GM18858 (cell line): ENCODE measurements around the gene PKNOX2.

Experiments
- ATAC-seq: cut with Tn5 transposase; IDR thresholded peaks from one replicate; pipeline ENCODE4 v1.9.1; 2021; ENCODE audit not compliant: unreplicated experiment

Gene PKNOX2

GRCh38 chr11:125228993-125229392 is 64.4 kb downstream of the PKNOX2 start:
- ATAC-seq = no peak

- ATAC-seq = no peak
Measured at GRCh38 chr11:125229916-125230315, 65.4 kb downstream of the PKNOX2 start.

- no peak for ATAC-seq
Measured at GRCh38 chr11:125233116-125233515, 68.6 kb downstream of the PKNOX2 start.

DNA sequence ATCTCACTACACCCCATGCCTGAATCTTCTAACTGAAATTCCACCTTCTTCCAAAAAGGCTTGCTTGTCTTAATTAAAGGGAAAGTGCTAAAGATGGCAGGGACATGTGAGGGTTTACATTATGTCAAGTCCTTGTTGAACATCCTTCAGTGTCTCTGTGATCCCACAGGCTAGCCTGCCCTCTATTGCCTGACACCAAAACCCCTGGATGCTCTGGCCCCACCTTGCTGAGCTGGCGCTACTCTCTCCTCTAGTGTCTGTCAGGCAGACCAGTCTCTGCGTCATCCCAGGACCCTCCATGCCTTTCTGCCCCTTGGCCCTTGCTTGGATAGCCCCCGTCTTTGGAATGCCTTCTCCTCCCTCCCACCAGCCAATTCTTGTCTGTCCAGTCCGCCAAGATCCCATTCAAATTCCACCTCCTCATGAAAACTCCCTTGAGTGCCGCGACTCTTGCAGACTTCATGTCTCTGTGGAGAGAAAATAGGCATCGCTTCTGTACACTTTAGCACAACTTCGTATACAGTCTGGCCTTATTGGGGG is 69.3 kb downstream of the PKNOX2 start:
- ATAC-seq = no peak

DNA sequence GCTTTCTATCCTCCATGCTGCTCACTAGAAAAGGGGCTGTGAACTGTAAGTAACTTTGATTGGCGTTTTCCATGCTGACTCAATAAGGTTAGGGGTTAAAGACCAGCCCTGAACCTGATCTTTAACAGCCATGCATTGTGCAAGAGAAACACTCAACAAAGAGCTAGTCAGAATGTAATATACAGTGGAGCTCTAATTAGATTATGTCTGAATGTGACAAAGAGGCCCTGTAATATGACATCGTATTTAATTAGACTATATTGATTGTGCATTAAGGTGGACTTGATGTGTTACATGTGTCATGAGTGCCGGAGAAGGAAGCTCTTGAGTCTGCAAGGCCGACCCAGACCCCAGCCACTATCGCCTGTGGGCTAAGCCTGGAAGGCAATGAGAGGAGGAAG is 70.5 kb downstream of the PKNOX2 start:
- no peak for ATAC-seq

DNA sequence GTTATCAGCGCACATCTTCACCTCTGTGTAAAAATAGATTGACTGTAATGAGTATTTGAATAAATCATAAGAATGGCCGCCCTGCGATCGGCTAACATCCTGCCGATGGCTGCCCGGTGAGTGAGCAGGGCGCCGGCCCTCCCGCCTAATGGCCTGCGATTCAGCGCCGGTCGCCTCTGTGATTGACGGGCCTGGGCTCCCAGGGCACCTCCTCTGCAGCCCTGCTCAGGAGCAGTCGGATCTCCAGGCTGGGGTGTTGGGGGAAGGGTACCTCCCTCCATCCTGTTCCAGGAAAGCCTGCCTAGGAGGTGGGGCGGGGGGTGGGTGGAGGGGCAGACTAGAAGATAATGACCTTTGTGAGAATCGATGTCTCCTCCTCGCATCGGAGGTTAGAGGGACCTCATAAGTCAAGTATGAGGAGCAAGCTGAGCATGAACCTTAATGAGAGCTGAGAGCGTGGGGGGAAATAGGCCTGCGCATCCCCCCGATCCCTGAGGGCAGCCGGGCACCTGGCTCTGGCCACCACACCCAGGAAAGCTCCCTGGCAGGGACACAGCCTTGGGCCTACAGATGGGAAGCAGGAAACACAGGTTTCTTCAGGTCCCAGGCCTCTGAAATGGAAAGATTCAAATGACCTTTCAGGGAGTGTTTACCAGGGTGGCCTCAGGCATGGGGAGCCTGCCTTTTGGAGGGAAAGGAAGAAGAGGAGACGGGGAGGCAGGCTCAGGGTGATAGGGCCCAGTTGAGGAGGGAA is 71.7 kb downstream of the PKNOX2 start:
- ATAC-seq = no peak

GRCh38 chr11:125239585-125240560 is 75.3 kb downstream of the PKNOX2 start:
- ATAC-seq = no peak

DNA sequence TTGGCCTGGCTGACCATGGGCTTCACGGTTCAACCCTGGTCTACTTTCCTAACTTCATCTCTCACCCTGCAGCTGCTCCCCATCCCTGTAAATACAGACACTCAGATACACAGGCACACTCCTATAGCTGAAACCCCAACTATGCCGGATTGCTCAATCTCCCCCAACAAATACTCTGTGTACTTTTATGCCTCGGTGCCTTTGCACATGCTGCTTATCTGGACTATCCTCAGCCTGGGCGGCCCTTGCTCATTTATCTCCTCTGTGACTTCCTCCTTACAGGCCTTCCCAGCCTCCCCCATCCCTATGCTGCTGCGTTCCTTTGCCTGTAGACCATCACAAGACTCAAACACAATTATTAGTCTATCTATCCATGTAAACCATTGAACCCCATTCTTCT is 76.6 kb downstream of the PKNOX2 start:
- ATAC-seq = no peak

GRCh38 chr11:125242141-125242775 is 77.7 kb downstream of the PKNOX2 start:
- no peak for ATAC-seq

- ATAC-seq = no peak
Measured at GRCh38 chr11:125244166-125244565, 79.6 kb downstream of the PKNOX2 start.

- ATAC-seq = no peak
Measured at GRCh38 chr11:125245299-125245698, 80.7 kb downstream of the PKNOX2 start.

GRCh38 chr11:125247431-125247830 is 82.9 kb downstream of the PKNOX2 start:
- ATAC-seq = no peak

- no peak for ATAC-seq
Measured at GRCh38 chr11:125250318-125251213, 86.0 kb downstream of the PKNOX2 start.

DNA sequence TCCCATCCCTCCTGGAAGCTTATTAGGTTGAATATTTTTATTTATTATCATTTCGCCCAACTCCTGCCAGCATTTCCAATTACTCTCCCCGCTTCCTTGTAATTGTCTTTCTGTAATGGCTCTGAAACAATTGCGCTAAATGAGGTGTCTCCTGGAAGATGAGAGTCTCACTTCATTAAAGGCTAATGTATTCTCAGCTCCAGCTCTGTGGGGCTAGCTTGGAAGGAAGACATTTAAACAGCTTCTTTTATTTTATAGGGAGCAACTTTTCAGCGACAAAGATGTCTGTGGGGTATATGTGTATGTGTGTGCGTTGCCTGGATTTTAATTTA is 86.6 kb downstream of the PKNOX2 start:
- ATAC-seq = no peak

GRCh38 chr11:125251956-125252355 is 87.4 kb downstream of the PKNOX2 start:
- no peak for ATAC-seq

- no peak for ATAC-seq
Measured at GRCh38 chr11:125253289-125253688, 88.7 kb downstream of the PKNOX2 start.

GRCh38 chr11:125253795-125254525 is 89.4 kb downstream of the PKNOX2 start:
- no peak for ATAC-seq

DNA sequence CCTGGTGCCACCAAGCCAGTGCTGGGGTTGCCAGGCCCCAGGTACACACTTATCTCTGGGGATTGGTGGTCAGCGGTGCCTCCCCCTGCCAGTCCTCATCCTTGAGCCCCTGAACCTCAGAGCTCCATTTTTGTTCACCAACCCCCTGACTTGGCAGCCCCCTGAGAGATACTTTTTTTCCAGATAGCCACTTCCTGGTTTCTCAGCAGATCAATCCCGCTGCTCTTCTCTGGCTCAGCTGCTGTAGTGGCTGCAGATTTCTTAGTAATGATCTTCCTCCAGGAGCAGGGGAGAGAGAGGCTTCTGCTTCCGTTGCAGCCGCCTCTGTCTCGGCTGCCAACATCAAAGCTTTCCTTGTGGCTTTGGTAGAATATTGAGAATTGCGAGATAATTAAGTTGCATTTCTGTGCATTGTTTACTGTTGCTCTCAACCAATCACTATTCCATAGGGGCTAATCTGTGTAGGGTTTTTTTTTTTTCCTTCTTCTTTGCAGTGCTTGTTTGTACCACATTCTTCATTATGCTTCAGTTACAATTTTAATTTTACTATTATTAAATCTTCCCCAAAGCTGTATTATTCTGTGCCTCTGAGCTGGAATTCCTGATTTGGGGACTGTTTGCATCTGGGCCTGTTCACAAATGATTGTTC is 92.1 kb downstream of the PKNOX2 start:
- no peak for ATAC-seq

GRCh38 chr11:125257190-125257579 is 92.6 kb downstream of the PKNOX2 start:
- ATAC-seq = no peak
